NCI-H1417 treated with DMSO at 0.1 percent for 48 hours (cell line): Measurements from ENCODE around the gene CACNA1E.
A peak's percentile ranks its signal among the peaks of the same experiment; 100 is the strongest.

ENCODE experiments used
- DNase-seq: peaks from one replicate; lab custom pipeline; 2025; lab: John Stamatoyannopoulos, UW

CACNA1E gene

GRCh38 chr1:181768930-181769280 is 285.6 kb downstream of the CACNA1E start:
- no peak for DNase-seq

- DNase-seq: no peak
Observed at GRCh38 chr1:181769846-181770245, 286.5 kb downstream of the CACNA1E start.

- no peak for DNase-seq
Observed at GRCh38 chr1:181772714-181773113, 289.4 kb downstream of the CACNA1E start.

- DNase-seq: no peak
Observed at GRCh38 chr1:181776044-181776443, 292.7 kb downstream of the CACNA1E start.

GRCh38 chr1:181777286-181777685 is 294.0 kb downstream of the CACNA1E start:
- no peak for DNase-seq

- DNase-seq: no peak
Observed at GRCh38 chr1:181777812-181778211, 294.5 kb downstream of the CACNA1E start.

- peak; percentile 19 for DNase-seq
Observed at GRCh38 chr1:181778640-181779260, 295.4 kb downstream of the CACNA1E start.

GRCh38 chr1:181779343-181779742 is 296.0 kb downstream of the CACNA1E start:
- no peak for DNase-seq

- DNase-seq: no peak
Observed at GRCh38 chr1:181783208-181783607, 299.9 kb downstream of the CACNA1E start.

- no peak for DNase-seq
Observed at GRCh38 chr1:181784039-181784683, 300.8 kb downstream of the CACNA1E start.

GRCh38 chr1:181789395-181789794 is 306.1 kb downstream of the CACNA1E start:
- no peak for DNase-seq

- DNase-seq: no peak
Observed at GRCh38 chr1:181791721-181792120, 308.4 kb downstream of the CACNA1E start.

GRCh38 chr1:181793831-181794230 is 310.5 kb downstream of the CACNA1E start:
- DNase-seq: no peak

- DNase-seq: no peak
Observed at GRCh38 chr1:181794332-181794731, 311.0 kb downstream of the CACNA1E start.

GRCh38 chr1:181798191-181798926 is 315.0 kb downstream of the CACNA1E start:
- DNase-seq: no peak

- no peak for DNase-seq
Observed at GRCh38 chr1:181801617-181802016, 318.3 kb downstream of the CACNA1E start.

GRCh38 chr1:181802466-181802865 is 319.1 kb downstream of the CACNA1E start:
- no peak for DNase-seq

GRCh38 chr1:181803421-181803820 is 320.1 kb downstream of the CACNA1E start:
- DNase-seq: no peak

GRCh38 chr1:181804989-181805388 is 321.7 kb downstream of the CACNA1E start:
- DNase-seq: no peak

- DNase-seq: no peak
Observed at GRCh38 chr1:181806746-181807145, 323.4 kb downstream of the CACNA1E start.

GRCh38 chr1:181807251-181807650 is 323.9 kb downstream of the CACNA1E start:
- no peak for DNase-seq

- DNase-seq: no peak
Observed at GRCh38 chr1:181809991-181810545, 326.8 kb downstream of the CACNA1E start.

GRCh38 chr1:181812208-181812607 is 328.9 kb downstream of the CACNA1E start:
- DNase-seq: no peak
